ENCODE data around the gene ST7L.

The ST7L gene

DNA sequence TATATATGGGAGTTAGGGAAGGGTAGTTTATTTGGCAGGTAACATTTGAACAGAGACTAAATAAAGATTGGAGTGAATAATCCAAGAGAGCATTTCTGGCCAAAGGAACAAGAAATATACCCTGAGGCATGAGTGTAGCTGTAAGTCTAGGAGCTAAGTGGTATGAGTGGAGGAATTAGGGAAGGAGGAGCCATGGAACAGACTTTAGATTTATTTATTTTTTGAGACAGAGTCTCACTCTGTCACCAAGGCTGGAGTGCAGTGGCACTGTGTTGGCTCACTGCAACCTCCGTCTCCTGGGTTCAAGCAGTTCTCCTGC is 19.1 kb upstream of the ST7L start:
- peaks cover 38% of the 10 kb centered on the region for H3K4me1 ChIP-seq (ENCODE audit: control insufficient read depth, low read length)
- no peak overlapping the region for H3K4me3 ChIP-seq (ENCODE audit: low read length)
- no peaks in the 10 kb centered on the region for H3K9me3 ChIP-seq (ENCODE audit: control insufficient read depth, insufficient read depth, low read length)
- no peaks in the 10 kb centered on the region for H3K27me3 ChIP-seq (ENCODE audit: control insufficient read depth, low read length)
- H3K27ac ChIP-seq (ENCODE audit: low read depth, low read length): no peak overlapping the region
- peaks cover 90% of the 10 kb centered on the region for H3K79me2 ChIP-seq (ENCODE audit: control insufficient read depth, low read length)
- H3K36me3 ChIP-seq (ENCODE audit: control insufficient read depth, low read length): peaks cover 45% of the 10 kb centered on the region
- H3F3A ChIP-seq (ENCODE audit: control insufficient read depth, insufficient read depth): peaks cover 19% of the 10 kb centered on the region
- no peak overlapping the region for H3K4me2 ChIP-seq (ENCODE audit: low read length)
- TF ChIP-seq, protein P1, sequence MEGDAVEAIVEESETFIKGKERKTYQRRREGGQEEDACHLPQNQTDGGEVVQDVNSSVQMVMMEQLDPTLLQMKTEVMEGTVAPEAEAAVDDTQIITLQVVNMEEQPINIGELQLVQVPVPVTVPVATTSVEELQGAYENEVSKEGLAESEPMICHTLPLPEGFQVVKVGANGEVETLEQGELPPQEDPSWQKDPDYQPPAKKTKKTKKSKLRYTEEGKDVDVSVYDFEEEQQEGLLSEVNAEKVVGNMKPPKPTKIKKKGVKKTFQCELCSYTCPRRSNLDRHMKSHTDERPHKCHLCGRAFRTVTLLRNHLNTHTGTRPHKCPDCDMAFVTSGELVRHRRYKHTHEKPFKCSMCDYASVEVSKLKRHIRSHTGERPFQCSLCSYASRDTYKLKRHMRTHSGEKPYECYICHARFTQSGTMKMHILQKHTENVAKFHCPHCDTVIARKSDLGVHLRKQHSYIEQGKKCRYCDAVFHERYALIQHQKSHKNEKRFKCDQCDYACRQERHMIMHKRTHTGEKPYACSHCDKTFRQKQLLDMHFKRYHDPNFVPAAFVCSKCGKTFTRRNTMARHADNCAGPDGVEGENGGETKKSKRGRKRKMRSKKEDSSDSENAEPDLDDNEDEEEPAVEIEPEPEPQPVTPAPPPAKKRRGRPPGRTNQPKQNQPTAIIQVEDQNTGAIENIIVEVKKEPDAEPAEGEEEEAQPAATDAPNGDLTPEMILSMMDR (IDR thresholded peaks at IDR 0.05; ENCODE audit: low read depth, low read length, poor library complexity, severe bottlenecking): no peak
- TF ChIP-seq EZH2phosphoT487 (IDR thresholded peaks at IDR 0.05; ENCODE audit: borderline replicate concordance, low read length): no peak
- peaks cover 38% of the 10 kb centered on the region for H4K20me1 ChIP-seq (ENCODE audit: control insufficient read depth, insufficient read depth, low read depth, low read length)
- H3K9me2 ChIP-seq (replicated peaks; ENCODE audit: control insufficient read depth, low read length): no peaks in the 10 kb centered on the region

DNA sequence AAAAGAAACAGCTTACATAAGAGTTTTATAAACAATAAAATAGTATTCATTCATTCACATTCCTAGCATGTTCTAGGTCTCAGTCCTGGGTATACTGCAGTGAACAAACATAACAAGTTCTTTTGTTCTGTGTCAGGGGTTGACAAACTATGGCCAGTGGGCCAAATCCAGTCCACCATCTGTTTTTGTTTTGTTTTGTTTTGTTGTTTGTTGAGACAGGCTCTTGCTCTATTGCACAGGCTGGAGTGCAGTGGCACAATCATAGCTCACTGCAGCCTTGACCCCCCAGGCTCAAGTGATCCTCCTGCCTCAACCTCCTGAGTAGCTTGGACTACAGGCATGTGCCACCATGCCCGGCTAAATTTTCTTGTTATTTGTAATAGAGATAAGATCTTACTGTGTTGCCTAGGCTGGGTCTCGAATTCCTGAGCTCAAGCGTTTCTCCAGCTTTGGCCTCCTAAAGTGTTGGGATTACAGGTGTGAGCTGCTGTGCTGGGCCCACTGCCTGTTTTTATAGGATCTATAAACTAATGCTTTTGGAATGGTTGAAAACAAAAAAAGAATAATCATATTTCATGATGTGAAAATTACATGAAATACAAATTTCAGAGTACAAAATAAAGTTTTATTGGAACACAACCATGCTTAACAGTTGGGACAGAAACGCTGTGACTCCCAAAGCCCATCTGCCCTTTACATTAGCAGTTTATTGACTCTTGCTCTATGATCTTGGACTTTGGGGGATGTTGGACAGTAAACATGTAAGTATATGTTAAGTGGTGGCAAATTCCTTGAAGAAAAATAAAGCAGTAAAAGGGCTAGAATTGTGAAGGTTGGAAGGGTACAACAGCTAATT is 18.5 kb upstream of the ST7L start:
- Histone ChIP-seq H3K27me3 (ENCODE audit: control insufficient read depth, low read length) (no peaks in the 10 kb centered on the region), H3K79me2 (ENCODE audit: control insufficient read depth, low read length) (peaks cover 90% of the 10 kb centered on the region), H3K36me3 (ENCODE audit: control insufficient read depth, low read length) (peaks cover 48% of the 10 kb centered on the region), H3K27ac (ENCODE audit: low read depth, low read length) (no peak overlapping the region), H3K4me1 (ENCODE audit: control insufficient read depth, low read length) (peaks cover 44% of the 10 kb centered on the region), H3F3A (ENCODE audit: control insufficient read depth, insufficient read depth) (peaks cover 19% of the 10 kb centered on the region), H4K20me1 (ENCODE audit: control insufficient read depth, insufficient read depth, low read depth, low read length) (peaks cover 42% of the 10 kb centered on the region), H3K9me3 (ENCODE audit: control insufficient read depth, insufficient read depth, low read length) (no peaks in the 10 kb centered on the region), H3K9me2 (replicated peaks; ENCODE audit: control insufficient read depth, low read length) (no peaks in the 10 kb centered on the region), H3K4me2 (ENCODE audit: low read length) (no peak overlapping the region), H3K4me3 (ENCODE audit: low read length) (no peak overlapping the region)
- TF ChIP-seq, protein P1 (IDR thresholded peaks at IDR 0.05; ENCODE audit: low read depth, low read length, poor library complexity, severe bottlenecking): no peak
- TF ChIP-seq EZH2phosphoT487 (IDR thresholded peaks at IDR 0.05; ENCODE audit: borderline replicate concordance, low read length): no peak

DNA sequence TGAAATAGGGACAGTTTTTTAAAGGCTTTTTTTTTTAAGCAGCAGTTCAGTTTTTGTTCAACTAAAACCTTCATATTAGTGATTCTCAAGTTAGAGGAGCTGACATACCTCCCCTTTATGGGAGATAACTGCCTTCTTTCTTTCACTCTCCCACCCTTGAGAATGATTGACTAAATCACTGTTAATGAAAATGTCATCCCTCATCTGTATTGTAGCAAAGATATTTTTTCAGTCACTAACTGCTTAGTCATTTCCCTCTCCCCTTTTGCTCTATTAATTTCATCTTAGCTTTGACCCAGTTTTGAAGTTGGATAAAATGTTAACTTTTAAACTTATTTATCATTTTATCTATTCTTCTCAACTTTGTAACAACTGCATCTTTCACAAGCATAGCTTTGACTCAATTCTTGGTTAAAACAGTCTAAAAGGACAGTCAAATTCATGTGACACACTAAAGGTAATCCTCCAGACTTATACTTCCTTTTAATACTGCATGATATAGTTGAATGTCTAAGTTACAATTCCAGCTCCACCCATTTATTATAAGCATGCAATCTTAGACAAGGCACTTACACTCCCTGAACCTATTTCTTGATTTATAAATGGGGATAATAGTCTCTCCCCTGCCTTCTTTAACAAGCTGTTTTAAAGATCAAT is 17.8 kb upstream of the ST7L start:
- no peaks in the 10 kb centered on the region for H3K27me3 ChIP-seq (ENCODE audit: control insufficient read depth, low read length)
- H4K20me1 ChIP-seq (ENCODE audit: control insufficient read depth, insufficient read depth, low read depth, low read length): peaks cover 50% of the 10 kb centered on the region
- peaks cover 90% of the 10 kb centered on the region for H3K79me2 ChIP-seq (ENCODE audit: control insufficient read depth, low read length)
- no peak overlapping the region for H3K27ac ChIP-seq (ENCODE audit: low read depth, low read length)
- H3K4me3 ChIP-seq (ENCODE audit: low read length): no peak overlapping the region
- TF ChIP-seq EZH2phosphoT487 (IDR thresholded peaks at IDR 0.05; ENCODE audit: borderline replicate concordance, low read length): no peak
- TF ChIP-seq, protein P1 (IDR thresholded peaks at IDR 0.05; ENCODE audit: low read depth, low read length, poor library complexity, severe bottlenecking): no peak
- H3K9me3 ChIP-seq (ENCODE audit: control insufficient read depth, insufficient read depth, low read length): no peaks in the 10 kb centered on the region
- peaks cover 53% of the 10 kb centered on the region for H3K36me3 ChIP-seq (ENCODE audit: control insufficient read depth, low read length)
- no peak overlapping the region for H3K4me2 ChIP-seq (ENCODE audit: low read length)
- H3K4me1 ChIP-seq (ENCODE audit: control insufficient read depth, low read length): peaks cover 52% of the 10 kb centered on the region
- H3K9me2 ChIP-seq (replicated peaks; ENCODE audit: control insufficient read depth, low read length): no peaks in the 10 kb centered on the region
- H3F3A ChIP-seq (ENCODE audit: control insufficient read depth, insufficient read depth): peaks cover 19% of the 10 kb centered on the region

All from DOHH2 (cell line).